ENCODE measurements around the gene CD44. TPM values are rescaled to one million over a fixed set of nuclear protein-coding genes. Genes with fewer than 3 reads are reported as not detected.

Gene CD44
- total RNA-seq, 4 donors from 2014 or later, result 164 to 302 (median 189) TPM

DNA sequence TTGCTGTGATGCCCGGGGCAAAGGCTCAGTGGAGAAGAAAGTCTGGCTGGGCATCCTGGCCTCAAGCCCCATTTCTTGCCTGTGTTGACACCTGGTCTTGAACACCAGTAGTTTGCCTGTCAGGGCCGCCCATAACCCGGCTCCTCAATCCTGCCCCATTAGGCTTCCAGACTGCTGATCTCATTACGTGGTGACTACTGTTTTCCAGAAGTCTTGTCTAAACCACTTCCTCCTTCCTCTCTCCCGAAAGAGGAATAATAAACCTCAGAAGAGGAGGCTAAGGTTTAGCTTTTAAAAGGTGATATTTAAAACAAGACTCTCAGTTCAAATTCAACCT is 97.7 kb downstream of the CD44 start:
- Histone ChIP-seq H3K27ac (peak overlapping the region; percentile 81 to 96 (median 82)), H3K9me3 (no peaks in the 10 kb centered on the region), H3K4me3 (replicated peaks in 1 of 3) (no peak overlapping the region), H3K27me3 (no peaks in the 10 kb centered on the region), H3K4me1 (peaks cover 67 to 68% of the 10 kb centered on the region in 2 donors), H3K36me3 (no peaks in the 10 kb centered on the region)
- DNase-seq, result peak; percentile 45 to 62
- TF ChIP-seq POLR2A (IDR thresholded peaks at IDR 0.05), result no peak
- TF ChIP-seq, protein P1, sequence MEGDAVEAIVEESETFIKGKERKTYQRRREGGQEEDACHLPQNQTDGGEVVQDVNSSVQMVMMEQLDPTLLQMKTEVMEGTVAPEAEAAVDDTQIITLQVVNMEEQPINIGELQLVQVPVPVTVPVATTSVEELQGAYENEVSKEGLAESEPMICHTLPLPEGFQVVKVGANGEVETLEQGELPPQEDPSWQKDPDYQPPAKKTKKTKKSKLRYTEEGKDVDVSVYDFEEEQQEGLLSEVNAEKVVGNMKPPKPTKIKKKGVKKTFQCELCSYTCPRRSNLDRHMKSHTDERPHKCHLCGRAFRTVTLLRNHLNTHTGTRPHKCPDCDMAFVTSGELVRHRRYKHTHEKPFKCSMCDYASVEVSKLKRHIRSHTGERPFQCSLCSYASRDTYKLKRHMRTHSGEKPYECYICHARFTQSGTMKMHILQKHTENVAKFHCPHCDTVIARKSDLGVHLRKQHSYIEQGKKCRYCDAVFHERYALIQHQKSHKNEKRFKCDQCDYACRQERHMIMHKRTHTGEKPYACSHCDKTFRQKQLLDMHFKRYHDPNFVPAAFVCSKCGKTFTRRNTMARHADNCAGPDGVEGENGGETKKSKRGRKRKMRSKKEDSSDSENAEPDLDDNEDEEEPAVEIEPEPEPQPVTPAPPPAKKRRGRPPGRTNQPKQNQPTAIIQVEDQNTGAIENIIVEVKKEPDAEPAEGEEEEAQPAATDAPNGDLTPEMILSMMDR (IDR thresholded peaks at IDR 0.05), result no peak
- 46 to 47% methylated on average over 5 of the region's 5 CpGs for WGBS, 2 donors
- intact Hi-C loops (cut with DNase I), result loop anchor here (10.0 kb wide), 1 partner anchor 102 kb away; the partner anchor contains the start of gene CD44

DNA sequence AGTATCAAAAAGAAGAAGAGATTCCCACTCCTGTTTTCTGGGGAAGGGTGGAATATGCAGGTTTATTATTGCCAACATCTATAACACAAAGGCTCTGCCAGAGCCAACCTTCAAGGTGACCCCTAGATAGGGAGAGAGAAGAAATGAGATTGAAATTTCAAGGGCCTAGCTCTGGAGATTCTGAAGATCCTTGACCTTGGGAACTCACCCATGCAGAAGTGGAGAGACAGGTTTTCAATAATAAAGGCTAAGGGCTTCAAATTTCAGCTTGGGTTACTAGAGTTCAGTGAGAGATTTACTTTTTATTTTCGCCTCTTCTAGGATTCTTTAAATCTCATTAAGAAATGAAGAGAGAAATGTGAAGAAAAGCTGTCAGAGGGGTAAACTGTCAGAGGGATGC is 98.4 kb downstream of the CD44 start:
- no peak for TF ChIP-seq POLR2A (IDR thresholded peaks at IDR 0.05)
- TF ChIP-seq, protein P1 (IDR thresholded peaks at IDR 0.05), result no peak
- Histone ChIP-seq H3K9me3 (no peaks in the 10 kb centered on the region), H3K4me1 (peaks cover 60 to 61% of the 10 kb centered on the region in 2 donors), H3K27ac (peak overlapping the region; percentile 81 to 96 (median 82)), H3K4me3 (replicated peaks in 1 of 3) (no peak overlapping the region), H3K36me3 (no peaks in the 10 kb centered on the region), H3K27me3 (no peaks in the 10 kb centered on the region)
- intact Hi-C loops (cut with DNase I), result loop anchor here (10.0 kb wide), 1 partner anchor 103 kb away; the partner anchor contains the start of gene CD44
- WGBS, 2 donors, result 27 to 31% methylated on average over 1 of the region's 1 CpG
- peak; percentile 65 to 67 for DNase-seq

DNA sequence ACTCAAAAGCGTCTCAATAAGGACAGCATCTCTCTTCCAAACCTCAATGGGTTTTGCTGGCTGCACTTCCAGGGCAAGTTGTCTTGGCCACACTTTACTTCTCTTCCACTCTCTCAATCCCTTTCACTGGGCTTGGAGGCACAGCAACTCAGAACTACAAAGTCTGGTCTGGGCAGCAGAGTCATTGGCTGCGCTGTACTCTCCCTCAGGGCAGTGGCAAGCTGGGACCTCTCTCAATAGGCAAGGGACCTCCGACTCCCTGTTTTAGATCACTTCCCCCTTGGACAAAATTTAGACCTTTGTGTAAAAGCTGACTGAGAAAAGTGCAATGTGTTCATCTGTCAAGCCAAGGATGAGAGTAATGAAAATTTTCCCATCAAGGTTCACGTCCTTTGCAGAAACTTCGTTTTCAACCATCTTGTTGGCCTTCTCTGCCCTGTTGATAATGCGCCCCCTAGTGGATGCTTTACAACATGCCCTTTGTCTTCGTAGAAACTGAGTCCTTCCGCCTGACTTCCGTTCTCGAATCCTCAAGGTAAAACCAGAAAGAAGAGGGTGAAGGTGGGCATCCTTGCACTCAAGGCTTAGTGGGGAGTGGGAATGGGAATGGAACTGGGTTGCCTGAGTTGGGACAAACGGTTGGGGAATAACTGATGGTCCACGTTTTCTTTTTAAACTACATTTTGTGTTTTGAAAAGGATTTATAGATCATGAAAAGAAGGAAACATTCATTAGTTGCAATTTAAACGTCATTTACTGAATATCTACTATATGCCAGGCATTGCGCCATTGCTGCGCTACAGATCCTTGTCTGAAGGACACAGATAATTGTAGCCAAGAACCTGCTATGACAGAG is 99.1 kb downstream of the CD44 start:
- Histone ChIP-seq H3K4me3 (replicated peaks in 1 of 3) (no peak overlapping the region), H3K27ac (peak overlapping the region; percentile 81 to 96 (median 82)), H3K27me3 (no peaks in the 10 kb centered on the region), H3K36me3 (no peaks in the 10 kb centered on the region), H3K9me3 (no peaks in the 10 kb centered on the region), H3K4me1 (peaks cover 53 to 54% of the 10 kb centered on the region in 2 donors)
- no peak for TF ChIP-seq POLR2A (IDR thresholded peaks at IDR 0.05)
- TF ChIP-seq, protein P1 (IDR thresholded peaks at IDR 0.05), result peak; percentile 15 to 64 (median 51)
- intact Hi-C loops (cut with DNase I), result loop anchor here (10.0 kb wide), 1 partner anchor 103 kb away; the partner anchor contains the start of gene CD44
- peak; percentile 40 to 46 for DNase-seq
- WGBS, 2 donors, result 45 to 49% methylated on average over 15 of the region's 15 CpGs

DNA sequence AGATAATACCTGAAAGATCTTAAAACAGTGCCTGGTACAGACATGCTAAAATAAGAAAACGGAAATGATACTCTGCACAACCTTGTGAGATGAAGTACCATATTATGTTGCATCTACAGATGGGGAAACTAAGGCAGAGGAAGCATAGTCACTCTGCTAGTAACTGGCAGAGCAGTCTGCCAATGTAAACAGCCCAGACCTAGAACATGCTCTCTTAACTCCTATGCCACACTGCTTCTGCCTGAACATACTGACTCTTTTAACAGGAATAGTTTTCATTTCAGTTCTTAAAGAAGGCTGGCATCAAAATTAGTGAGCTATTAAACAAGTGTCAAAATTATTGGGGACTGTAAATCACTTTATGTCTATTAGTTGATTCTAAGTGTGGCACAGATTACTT is 99.9 kb downstream of the CD44 start:
- peaks cover 48 to 50% of the 10 kb centered on the region in 2 donors for H3K4me1 ChIP-seq
- intact Hi-C loops (cut with DNase I), result loop anchor here (10.0 kb wide), 1 partner anchor 104 kb away; the partner anchor contains the start of gene CD44
- H3K9me3 ChIP-seq, result no peaks in the 10 kb centered on the region
- H3K4me3 ChIP-seq (replicated peaks in 1 of 3), result no peak overlapping the region
- H3K27me3 ChIP-seq, result no peaks in the 10 kb centered on the region
- no peak for TF ChIP-seq POLR2A (IDR thresholded peaks at IDR 0.05)
- TF ChIP-seq, protein P1 (IDR thresholded peaks at IDR 0.05), result no peak
- no peaks in the 10 kb centered on the region for H3K36me3 ChIP-seq
- WGBS, 2 donors, result 90 to 95% methylated on average over 1 of the region's 1 CpG
- DNase-seq, result peak in 1 of 2 donors; percentile 11
- H3K27ac ChIP-seq, result peak overlapping the region; percentile 81 to 96 (median 82)

Data from thyroid gland (tissue), 4 donors.